NCI-H345 treated with DMSO at 0.1 percent for 48 hours (cell line): ENCODE results near the gene SLC35E4.

ENCODE experiments used
- DNase-seq: peaks from one replicate; lab custom pipeline; 2025; ENCODE audit not compliant: unreplicated experiment; lab: John Stamatoyannopoulos, UW

SLC35E4 gene

DNA sequence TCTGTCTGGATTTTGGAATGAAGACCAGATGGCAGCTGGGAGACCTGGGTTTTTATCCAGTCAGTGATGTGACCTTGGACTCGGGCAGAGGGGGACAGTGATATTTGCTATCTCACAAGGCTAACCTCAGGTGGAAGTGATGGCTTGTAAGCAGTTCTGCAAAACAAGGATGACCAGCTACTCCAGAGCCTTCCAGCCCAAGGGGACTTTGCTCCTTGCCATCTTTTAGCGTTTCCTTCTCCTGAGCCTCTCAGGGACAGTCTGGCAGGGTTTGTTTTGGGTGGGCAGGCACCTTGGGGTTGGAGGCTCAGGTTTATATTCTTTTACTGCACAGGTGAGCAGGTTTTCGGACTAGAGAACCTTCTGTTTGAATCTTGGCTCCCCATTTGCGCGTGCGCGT is 49.6 kb downstream of the SLC35E4 start:
- DNase-seq = no peak

DNA sequence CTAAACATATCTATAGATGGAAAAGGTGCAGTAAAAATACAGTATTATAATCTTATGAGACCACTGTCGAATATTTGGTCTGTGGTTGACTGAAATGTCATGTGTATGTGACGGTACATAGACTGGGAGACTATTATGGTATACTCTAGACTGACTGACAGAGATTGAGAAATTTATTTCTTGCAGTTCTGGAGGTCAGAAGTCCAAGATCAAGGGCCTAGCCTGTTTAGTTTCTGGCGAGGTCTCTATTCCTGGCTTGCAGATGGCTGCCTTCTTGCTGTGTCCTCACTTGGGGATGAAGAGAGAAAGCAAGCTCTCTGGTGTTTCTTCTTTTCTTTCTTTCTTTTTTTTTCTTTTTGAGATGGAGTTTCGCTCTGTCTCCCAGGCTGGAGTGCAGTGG is 51.8 kb downstream of the SLC35E4 start:
- no peak for DNase-seq

DNA sequence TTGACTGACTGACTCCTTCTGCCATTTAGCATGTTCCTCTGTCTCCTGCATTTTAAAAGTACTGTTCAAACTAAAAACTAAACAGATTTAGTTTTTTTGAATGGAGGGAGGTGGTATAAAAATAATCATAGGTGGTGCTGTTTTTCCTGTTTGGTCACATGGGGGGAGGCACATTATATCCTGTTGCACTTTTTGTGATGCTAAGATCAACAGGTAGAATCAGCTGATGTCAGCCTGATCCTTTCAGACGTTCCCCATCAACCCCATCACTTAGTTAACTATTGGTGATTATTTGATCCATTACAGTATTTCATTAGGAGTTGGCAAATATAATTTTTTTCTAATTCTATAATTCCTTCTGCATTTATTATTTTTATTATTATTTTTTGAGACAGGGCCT is 54.0 kb downstream of the SLC35E4 start:
- DNase-seq = no peak

DNA sequence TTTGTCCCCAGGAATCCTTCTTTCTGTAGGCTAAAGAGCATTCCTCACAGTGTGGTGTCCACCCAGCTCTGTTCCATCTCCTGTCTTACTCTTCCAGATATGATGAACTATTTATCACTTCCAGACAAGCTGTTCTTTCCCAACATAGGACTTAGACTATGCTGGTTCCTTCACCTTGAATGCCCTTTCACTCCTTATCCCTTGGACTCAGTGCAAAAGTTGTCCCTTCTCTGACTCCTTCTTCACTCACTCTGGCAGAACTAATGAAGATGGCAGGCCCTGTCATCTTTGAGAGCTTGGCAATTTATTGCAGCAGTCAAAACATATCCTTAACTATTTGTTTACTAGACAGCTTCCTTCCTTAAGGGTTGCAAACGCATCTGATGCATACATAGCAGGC is 55.6 kb downstream of the SLC35E4 start:
- DNase-seq = no peak

DNA sequence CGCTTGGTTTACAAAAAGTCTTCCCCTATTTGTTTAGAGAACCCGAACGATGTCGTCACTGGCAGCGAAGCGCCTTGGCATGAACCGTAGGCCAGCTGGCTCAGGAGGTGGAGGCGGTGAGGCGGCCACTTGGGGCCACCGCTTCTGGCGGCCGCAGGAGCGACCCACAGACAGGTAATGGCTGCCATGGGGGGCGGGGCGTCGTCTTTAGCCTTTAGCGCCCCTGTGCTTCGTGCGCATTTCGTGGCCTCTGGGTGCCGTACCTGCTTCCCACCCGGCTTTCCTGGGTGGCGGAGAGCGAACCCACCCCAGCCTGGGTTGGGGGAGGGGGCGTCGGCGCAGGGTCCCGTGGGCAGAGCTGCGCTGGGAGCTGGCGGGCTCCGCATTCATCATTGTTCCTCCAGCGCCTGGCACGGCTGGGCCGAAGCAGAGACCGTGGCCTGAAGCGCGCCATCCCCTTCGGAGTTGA is 58.6 kb downstream of the SLC35E4 start:
- peak; percentile 31 for DNase-seq

DNA sequence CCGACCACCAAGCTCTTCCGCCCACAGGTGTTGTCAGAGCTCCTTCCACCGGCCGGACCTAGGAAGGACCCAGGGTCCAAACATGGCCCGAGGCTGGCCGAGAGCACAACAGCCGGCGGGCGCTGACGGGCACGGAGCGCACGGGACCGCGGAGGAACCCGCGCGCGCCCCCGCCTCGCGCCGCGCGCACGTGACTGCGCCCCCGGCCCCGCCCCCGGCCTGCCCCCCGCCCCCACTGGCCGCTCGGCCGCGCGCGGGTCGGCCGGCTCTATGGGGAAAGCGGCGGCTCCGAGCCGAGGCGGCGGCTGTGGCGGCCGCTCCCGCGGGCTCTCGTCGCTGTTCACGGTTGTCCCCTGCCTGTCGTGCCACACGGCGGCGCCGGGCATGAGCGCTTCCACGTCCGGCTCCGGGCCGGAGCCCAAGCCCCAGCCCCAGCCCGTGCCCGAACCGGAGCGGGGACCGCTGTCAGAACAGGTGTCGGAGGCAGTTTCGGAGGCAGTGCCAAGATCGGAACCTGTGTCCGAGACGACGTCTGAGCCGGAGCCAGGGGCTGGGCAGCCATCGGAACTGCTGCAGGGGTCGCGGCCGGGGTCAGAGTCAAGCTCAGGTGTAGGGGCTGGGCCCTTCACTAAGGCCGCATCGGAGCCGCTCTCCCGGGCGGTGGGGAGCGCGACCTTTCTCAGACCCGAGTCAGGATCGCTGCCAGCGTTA is 59.2 kb downstream of the SLC35E4 start, which contains the start of gene OSBP2:
OSBP2 (plus strand) TSS at position 235 of the 711 bp plus-strand sequence; CDS start at position 271, 36 bp downstream.
- DNase-seq = no peak

DNA sequence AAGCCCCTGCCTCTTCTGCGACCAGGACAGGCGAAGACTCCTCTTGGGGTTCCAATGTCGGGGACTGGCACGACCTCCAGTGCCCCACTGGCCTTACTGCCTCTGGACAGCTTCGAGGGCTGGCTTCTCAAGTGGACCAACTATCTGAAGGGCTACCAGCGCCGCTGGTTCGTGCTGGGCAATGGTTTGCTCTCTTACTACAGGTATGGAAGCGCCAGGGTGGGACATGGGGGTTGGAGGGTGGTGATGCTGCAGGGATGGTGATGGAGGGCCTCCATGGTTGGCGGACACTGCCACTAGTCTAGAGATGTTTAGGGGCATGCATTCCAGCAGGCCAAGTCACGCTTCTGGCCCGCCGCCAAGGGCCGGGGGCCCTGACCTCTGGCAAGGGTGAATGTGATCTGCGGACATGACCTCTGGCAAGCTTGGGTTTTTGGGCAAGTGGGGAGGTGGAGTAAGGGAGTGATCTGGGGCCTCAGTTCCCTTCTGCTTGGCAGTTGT is 59.8 kb downstream of the SLC35E4 start:
- DNase-seq = no peak

DNA sequence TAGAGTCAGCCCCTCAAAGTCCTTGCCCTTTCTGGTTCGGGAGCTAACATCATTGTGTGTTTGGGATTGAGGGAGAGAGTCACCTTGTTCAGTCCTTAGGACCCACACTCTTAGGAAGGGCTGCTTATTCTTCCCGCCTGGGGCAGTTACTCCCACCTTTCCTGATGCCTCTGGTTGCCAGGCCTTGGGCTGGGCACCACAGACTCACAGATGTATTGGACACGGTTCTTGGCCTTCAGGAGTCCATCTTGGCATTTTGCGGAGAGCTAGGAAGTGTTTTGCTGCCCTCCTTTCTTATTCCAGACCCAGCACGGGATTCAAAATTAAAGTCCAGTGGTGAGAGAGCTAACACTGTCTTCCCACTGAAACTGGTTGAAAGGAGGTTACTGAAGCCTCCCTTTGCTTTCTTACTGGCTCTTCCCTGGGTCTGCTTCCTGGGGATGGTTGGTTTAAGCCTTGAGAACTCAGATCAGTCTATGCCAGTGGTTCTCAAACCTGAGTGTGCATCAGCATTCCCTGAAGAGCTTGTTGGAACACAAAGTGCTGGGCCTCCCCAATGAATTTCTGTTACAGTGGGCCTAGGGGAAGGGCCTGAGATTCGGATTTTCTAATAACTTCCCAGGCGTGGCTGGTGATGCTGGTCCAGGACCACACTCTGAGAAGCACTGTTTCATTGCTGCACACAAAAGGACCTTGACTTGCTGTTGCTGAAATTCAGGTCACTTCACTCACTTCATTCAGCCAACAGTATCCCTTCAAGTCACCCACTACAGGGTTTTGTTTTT is 60.5 kb downstream of the SLC35E4 start:
- no peak for DNase-seq
